ENCODE data around the gene SPN. TPM values are rescaled to one million over a fixed set of nuclear protein-coding genes. Genes with fewer than 3 reads are reported as not detected.
"Not testable (repeated sequence)": the region's sequence is repeated elsewhere in the genome, so short reads cannot be mapped to it uniquely, and the experiment has no call there.

The SPN gene
- total RNA-seq, 2 donors from 2014 or later = 1.4 to 3.7 TPM

DNA sequence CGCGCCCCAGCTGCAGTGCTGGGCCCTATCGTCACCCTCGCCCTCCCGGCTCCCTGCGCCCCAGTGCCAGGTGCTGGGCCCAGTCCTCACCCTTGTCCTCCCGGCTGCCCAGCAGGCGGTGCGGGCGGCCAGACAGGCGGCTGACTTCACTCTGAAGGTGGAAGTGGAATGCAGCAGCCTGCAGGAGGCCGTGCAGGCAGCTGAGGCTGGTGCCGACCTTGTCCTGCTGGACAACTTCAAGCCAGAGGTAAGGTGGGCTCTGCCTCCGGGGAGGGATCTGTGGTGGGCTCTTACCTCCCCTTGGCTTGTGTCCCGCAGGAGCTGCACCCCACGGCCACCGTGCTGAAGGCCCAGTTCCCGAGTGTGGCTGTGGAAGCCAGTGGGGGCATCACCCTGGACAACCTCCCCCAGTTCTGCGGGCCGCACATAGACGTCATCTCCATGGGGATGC lies 33.9 kb downstream of the SPN start:
- no peak for ATAC-seq

DNA sequence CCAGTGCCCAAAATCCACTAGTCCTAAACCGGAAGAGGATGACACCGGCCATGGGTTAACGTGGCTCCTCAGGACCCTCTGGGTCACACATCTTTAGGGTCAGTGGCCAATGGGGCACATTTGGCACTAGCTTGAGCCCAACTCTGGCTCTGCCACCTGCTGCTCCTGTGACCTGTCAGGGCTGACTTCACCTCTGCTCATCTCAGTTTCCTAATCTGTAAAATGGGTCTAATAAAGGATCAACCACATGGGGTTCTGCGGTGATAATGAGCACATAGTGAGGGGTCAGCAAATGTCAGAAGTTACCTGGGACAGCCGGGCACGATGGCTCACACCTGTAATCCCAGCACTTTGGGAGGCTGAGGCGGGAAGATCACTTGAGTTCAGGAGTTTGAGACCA lies 34.3 kb downstream of the SPN start:
- DNase-seq (no peak), ATAC-seq (no peak)
- intact Hi-C loops (cut with DNase I) = no loop called here

More for the DNA sequence above, 33.9 kb downstream of the SPN start:
- DNase-seq = no peak
- intact Hi-C loops (cut with DNase I) = no loop called here

DNA sequence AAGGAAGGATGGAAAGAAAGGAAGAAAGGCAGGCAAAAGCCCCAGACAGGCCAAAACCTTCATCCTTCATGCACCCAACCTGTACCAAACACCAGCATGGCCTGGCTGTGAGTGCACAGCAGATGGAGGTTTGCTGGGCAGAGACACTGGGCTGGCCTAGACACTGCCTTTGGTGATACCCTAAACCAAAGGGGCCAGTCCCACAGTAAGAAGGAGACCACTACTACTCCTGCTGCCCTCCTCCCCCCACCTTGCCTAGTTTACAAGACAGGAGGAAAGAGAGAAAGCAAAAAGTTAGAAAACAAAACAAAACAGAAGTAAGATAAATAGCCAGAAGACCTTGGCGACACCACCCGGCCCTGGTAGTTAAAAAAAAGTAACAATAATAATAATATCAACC lies 35.0 kb downstream of the SPN start:
- intact Hi-C loops (cut with DNase I) = no loop called here
- ATAC-seq (no peak), DNase-seq (no peak)

DNA sequence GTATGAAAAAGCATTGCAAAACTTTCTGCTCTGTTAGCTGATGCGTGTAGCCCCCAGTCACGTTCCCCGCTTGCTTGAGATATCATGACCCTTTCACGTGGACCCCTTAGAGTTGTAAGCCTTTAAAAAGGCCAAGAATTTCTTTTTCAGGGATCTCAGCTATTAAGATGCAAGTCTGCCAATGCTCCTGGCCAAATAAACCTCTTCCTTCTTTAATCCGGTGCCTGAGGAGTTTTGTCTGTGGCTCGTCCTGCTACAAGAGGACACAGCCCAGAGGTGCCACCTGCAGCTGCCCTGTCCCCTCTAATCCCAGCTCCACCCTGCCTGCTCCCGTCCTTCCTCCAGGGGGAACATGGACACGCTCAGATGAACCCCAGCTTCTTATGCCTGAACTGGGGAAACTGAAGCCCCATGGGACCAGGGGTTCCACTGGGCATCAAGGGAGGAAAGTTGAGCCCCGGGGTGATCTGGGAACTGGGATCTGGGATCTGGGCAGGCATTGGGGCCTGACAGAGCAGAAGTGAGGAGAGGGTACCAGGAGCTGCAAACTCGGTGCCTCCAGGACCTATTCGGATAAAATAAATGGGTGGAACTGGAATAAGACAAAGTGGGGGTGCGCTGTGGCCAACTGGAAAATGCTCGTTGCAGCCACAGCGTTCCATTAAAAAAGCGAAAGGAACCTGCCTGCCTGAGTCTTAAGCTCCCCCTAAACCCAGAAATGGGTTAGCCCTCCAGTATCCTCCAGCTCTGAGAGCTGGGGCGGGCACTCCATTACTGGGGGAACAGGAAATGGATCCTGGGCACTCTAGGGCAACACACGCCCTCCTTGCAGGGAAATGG lies 35.7 kb downstream of the SPN start:
- intact Hi-C loops (cut with DNase I) = no loop called here
- ATAC-seq (no peak), DNase-seq (no peak)

DNA sequence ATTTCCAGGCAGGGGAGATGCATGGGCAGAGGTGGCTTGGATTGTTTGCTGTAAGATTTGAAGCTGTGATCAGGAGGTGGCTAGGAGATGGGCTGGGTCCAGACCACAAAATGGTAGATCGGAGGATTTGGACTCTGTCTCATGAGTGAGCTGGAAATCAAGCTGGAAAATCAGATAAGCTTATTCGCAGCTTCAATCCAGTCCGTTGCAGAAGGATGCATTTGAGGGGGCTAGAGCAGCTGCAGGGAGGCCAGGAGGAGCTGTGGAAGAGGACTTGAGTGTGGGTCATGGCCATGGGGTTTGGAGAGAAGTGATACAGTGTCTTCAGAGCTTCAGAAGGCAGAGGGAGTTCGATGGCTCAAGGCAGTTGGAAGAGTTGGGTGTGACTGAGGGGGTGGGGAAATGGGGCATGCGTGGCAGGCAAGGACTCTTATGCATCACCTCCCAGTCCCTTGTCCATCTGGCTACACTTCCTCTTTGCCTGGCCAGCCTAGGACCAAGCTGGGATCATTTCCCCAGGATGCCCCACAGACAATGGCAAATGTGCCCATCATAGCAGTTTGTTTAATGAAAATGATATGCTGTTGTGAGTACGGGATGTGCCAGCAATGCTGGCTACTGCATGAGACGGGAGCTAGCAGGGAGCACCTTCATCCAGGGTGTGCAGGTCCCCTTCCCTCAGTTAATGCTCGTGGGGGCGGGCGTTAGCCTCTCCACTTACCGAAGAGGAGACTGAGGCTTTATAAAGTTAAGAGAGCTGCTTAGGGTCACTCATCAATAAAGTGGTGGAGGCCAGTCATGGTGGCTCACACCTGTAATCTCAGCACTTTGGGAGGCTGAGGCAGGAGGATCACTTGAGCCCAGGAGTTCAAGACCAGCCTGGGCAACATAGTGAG lies 36.5 kb downstream of the SPN start:
- DNase-seq = no peak
- intact Hi-C loops (cut with DNase I) = loop anchor here (5.0 to 10.0 kb wide), 3 partner anchors 145 to 325 kb away; partner anchors contain the start of gene C16orf92 (in 2 of the 2)
- no peak for ATAC-seq

DNA sequence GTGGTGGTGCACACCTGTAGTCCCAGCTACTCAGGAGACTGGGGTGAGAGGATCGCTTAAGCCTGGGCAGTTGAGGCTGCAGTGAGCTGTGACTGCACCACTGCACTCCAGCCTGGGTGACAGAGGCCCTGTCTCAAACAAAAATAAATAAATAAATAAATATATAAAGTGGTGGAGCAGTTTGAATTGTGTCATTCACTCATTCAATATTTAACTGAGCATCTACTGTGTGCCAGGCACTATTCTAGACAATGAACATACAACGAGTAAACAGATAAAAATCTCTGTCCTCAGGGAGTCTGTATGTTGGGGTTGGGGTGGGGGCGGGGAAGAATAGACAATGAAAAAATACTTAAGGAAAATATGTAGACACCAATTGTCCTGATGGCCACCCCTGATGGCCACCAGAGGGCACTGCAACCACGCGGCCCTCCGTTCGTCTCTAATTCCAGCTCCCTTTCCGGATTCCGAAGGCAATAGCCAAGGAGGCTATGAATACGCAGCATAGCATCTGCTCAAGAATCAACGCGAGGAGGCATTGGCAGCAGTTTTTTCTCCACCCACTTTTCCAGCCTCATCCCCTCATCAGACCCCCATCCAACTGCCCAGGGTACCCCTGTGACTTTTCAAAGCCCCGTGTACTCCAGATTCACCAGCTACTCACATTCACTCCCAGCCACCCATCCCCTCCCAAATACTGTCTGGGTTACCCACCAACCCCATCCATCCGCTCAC lies 37.4 kb downstream of the SPN start:
- intact Hi-C loops (cut with DNase I) = loop anchor here (5.0 to 10.0 kb wide), 3 partner anchors 144 to 324 kb away; partner anchors contain the start of gene C16orf92 (in 2 of the 2)
- ATAC-seq (peak; percentile 83 to 92), DNase-seq (peak; percentile 79)

DNA sequence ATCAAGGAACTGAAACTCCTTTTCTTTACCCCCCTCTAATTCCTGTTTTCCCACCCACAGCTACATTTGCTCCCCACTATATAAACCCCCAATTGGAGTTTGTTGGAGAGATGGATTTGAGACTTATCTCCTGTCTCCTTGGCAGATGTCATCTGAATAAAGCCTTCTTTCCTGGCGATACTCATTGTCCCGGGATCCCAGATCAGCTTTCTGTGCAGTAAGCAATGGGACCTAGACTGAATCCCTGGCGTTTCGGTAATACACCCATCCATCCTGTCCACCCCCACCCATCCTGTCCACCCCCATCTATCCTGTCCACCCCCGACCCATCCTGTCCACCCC lies 38.1 kb downstream of the SPN start:
- no peak for ATAC-seq
- no peak for DNase-seq
- intact Hi-C loops (cut with DNase I) = loop anchor here (5.0 to 10.0 kb wide), 3 partner anchors 144 to 324 kb away; partner anchors contain the start of gene C16orf92 (in 2 of the 2)

DNA sequence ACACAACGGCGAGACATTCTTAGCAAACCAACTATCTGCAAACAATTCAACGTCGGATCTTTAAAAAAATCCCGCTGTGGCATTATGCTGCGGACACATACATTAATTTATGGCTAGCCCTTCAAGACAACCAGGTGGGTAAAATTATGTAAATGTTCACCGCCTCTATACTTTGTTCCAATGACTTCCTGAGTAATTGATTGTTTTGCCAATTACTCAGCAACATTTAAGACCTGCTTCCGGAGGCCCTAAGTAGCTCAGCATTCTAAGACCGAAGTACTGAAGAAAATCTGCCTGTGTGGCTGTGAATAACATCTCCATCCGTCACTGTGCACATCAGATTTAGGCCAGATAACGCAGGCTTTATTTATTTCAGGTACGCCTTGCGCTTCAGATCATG lies 39.2 kb downstream of the SPN start:
- intact Hi-C loops (cut with DNase I) = loop anchor here (5.0 to 10.0 kb wide), 3 partner anchors 143 to 323 kb away; partner anchors contain the start of gene C16orf92 (in 2 of the 2)
- DNase-seq (no peak), ATAC-seq (peak in 1 of 2 donors; percentile 57)

DNA sequence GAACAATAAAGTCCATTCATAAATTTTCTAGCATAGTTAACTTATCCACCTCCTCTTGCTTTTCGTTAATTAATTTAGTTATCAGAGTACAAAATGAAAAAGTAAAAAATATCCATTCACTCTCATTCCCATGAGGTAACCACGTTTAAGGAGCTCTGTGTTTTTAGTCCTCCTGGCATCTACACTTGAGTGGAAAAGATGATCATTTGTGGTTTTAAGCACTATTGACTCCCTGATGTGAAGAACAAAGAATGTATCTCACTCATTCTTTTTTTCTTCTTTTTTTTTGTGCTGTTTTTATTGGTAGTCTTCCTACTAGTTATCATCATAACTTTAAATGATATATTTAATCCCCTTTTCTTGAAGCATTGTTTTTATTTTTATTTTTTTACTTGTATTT lies 42.0 kb downstream of the SPN start:
- DNase-seq = no peak
- ATAC-seq = no peak
- intact Hi-C loops (cut with DNase I) = loop anchor here (10.0 kb wide), 2 partner anchors 140 to 320 kb away; partner anchors contain the start of gene C16orf92 (in 1 of the 2)

DNA sequence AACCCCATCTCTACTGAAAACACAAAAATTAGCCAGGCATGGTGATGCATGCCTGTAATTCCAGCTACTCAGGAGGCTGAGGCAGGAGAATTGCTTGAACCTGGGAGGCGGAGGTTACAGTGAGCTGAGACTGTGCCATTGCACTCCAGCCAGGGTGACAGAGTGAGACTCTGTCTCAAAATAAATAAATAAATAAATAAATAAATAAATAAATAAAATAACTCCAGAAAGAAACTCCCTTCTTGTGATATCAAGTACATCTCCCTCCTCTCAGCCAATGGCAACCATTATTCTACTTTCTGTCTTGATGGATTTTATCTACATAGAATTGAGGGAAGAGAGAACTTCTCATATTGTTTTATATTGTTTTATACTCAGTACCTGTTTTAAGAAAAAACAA lies 44.1 kb downstream of the SPN start:
- DNase-seq, ATAC-seq: not testable (repeated sequence)
- intact Hi-C loops (cut with DNase I) = loop anchor here (10.0 kb wide), 2 partner anchors 138 to 318 kb away; partner anchors contain the start of gene C16orf92 (in 1 of the 2)

DNA sequence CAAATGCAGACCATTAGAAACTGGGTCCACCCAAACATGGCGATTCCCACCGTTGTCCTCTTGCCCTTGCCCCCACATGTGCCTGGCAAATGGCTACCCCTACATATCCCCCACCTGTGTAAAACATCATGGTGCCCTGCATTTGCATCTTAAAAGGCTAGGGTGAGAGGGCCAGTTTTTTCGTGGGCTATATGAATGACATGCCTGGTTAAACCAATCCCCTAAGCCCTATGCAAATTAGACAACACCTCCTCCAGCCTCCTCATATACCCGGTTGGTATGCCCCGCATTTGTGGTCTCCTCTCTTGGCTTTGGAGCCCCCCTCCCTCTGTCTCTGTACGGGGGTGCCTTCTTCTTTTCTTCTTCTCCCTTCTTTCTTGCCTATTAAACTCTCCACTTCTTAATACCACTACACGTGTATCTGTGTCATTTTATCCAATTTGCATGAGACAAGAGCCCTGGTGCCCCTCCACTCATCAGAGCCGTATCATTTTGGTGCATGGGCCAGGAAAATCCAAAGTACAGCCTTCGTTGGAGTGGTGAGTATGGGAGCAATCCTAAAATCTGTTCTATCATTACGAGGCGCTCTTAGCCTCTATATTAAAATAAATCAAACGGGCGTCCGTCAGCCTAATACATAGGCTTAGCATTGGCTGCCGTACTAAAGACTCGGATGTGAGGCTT lies 46.0 kb downstream of the SPN start:
- DNase-seq = no peak
- intact Hi-C loops (cut with DNase I) = loop anchor here (10.0 kb wide), 2 partner anchors 136 to 316 kb away; partner anchors contain the start of gene C16orf92 (in 1 of the 2)
- ATAC-seq = no peak

DNA sequence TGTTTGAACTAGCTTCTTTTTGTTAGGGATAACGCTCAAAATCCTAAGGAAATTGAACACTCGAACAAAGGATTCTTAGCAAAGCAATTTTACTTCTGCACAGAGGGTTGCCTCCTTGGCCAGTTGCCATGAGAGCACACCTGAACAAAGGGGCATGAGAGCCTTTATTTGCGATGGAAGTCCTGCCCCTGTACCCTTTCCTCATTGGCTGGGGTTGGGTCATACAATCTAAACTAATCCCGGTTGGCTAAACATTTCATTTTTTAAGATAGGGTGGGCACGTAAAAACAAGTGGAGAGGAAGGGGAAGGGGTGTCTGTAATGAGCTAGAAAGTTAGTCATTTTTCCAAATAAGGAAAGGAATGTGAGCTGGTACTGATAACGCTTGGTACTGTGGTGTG lies 46.6 kb downstream of the SPN start:
- DNase-seq = not testable (repeated sequence)
- peak in 1 of 2 donors; percentile 11 for ATAC-seq
- intact Hi-C loops (cut with DNase I) = loop anchor here (10.0 kb wide), 2 partner anchors 135 to 315 kb away; partner anchors contain the start of gene C16orf92 (in 1 of the 2)

DNA sequence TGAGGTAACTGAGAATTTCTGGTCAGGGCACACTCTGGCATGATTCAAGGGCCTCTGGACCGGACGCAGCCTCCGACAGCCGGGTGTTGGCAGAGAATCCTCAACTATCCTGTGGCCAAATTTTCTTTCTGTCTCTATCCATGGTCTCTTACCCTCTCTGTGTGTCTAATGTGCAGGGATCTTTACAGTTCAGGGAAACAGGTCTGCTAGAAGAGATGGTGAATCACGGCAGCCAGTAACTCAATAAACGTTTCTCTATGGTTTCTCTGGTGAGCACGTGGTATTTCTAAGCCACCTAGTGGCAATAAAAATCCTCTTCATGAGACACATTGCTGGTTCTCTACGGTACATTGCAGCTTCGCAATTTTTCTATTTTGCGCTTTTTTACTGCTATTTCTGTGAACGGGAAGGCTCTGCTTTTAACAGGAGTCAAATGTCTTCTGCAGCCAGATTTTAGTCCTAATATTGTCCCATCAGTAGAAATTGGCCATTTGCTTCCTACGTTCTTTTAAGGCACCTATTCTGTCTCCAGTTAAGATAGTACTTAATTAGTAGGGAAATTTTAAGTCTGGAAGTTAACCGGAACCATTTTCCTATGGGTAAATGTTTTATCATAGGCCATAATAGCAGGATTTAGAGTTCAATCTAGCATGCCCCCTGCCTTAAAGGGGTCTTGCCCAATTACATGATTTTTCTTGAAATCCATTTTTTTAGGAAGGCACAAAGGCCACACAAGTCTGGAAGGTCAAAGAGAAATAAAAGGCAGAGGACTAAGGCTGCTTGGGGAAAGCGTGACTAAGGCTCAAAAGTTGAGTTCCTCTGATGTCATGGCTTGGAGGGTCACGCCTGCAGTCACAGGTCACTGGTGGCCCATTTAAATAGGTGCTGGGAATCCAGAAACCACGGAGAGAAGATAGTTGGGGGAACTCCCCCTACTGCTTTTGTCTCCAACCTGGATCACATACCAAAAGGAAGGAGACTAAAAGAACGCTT lies 47.5 kb downstream of the SPN start:
- DNase-seq = no peak
- intact Hi-C loops (cut with DNase I) = no loop called here
- peak; percentile 87 to 91 for ATAC-seq

DNA sequence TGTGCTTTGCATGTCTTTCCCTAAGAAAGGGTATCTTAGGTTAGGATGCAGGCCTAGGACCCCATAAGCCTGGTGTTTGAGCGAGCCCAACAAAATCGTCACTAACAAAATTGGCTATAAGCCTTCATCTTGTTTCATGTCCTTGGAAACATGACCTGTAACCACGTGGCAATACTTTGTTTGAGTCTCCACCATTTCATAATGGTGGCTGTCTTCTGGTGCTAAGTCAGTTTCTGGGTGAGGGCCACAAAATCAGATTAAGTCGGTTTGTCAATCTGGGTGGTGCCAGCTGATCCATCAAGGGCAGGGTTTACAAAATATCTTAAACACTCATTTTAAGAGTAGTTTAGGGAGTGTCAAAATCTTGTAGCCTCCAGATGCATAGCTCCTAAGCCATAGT lies 49.8 kb downstream of the SPN start:
- ATAC-seq = no peak
- DNase-seq = no peak
- intact Hi-C loops (cut with DNase I) = no loop called here

DNA sequence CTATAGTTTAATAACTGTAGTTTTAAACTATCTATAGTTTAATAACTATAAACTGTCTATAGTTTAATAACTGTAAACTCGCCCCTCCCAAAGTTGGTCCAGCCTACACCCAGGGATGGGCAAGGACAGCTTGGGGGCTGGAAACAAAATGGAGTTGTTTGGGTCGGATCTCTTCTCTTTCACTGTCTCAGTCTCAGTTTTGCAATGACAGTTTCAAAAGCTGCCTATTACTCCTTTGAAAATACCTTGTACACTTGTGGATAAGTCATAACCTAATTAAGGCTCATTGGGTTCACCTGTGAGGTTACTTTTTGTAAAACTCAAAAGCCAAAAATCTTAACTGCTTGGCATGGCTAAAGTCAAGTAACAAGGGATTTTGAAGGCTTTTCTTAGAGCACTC lies 51.3 kb downstream of the SPN start:
- intact Hi-C loops (cut with DNase I) = no loop called here
- ATAC-seq (no peak), DNase-seq (no peak)

DNA sequence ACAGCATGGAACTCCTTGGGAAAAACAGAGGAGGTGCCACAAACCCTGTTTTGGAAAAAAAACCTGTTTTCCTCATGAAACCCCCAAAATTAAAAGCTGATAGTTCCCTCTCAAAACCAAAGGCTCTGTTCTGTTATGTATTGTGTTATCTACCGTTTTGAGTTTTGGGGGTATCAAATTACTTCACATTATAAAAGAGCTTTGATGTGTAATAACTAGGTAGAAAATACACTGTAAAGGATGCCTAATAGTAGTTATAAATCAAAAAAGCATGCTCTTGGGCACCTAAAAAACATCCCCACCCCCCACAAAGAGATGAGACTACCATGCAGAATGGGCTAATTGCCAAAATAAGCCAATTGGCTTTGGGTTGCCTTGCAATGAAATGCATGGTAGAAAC lies 51.9 kb downstream of the SPN start:
- DNase-seq = no peak
- ATAC-seq = no peak
- intact Hi-C loops (cut with DNase I) = no loop called here

DNA sequence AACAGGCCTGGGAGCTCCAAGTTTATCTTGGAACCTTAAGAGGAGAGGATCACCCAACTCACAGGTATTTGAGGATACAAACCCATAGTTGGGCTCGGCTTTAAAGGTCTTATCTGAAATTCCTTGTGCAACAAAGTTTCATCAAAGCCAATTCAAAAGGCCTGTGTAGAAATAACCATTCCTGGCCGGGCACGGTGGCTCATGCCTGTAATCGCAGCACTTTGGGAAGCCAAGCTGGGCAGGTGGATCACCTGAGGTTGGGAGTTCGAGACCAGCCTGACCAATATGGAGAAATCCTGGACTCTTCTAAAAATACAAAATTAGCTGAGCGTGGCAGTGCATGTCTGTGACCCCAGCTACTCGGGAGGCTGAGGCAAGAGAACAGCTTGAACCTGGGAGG lies 54.1 kb downstream of the SPN start:
- ATAC-seq (no peak), DNase-seq (no peak)
- intact Hi-C loops (cut with DNase I) = no loop called here
